Nephron progenitor cell (in vitro differentiated cells): ENCODE data around the gene RBMS3.

Source experiments
- DNase-seq: peaks from one replicate; pipeline ENCODE4 v3.0.0; 2021
- H3K27ac Mint-ChIP-seq: 2 replicates; pipeline ENCODE4 v1.8.0; 2021; ENCODE audit warnings: mild to moderate bottlenecking, moderate library complexity, mixed read lengths
- H3K27me3 Mint-ChIP-seq: 2 replicates; pipeline ENCODE4 v1.8.0; 2021; ENCODE audit warnings: mild to moderate bottlenecking, low read depth, mixed read lengths; ENCODE audit not compliant: poor library complexity
- H3K36me3 Mint-ChIP-seq: 2 replicates; pipeline ENCODE4 v1.8.0; 2021; ENCODE audit warnings: low read depth, mixed read lengths
- H3K4me1 Mint-ChIP-seq: 2 replicates; pipeline ENCODE4 v1.8.0; 2021; ENCODE audit warnings: mixed read lengths
- H3K4me3 Mint-ChIP-seq: 2 replicates; pipeline ENCODE4 v1.8.0; 2021; ENCODE audit warnings: mild to moderate bottlenecking, moderate library complexity, mixed read lengths
- H3K9me3 Mint-ChIP-seq: 2 replicates; pipeline ENCODE4 v1.8.0; 2021; ENCODE audit warnings: mild to moderate bottlenecking, moderate library complexity, mixed read lengths
- TF ChIP-seq, protein P1 (sequence below): fragments of 200-600 bp; sonication (generic); IDR thresholded peaks from 2 replicates; pipeline ENCODE4 v1.5.0; 2021; ENCODE audit warnings: antibody characterized with exemption

The RBMS3 gene

DNA sequence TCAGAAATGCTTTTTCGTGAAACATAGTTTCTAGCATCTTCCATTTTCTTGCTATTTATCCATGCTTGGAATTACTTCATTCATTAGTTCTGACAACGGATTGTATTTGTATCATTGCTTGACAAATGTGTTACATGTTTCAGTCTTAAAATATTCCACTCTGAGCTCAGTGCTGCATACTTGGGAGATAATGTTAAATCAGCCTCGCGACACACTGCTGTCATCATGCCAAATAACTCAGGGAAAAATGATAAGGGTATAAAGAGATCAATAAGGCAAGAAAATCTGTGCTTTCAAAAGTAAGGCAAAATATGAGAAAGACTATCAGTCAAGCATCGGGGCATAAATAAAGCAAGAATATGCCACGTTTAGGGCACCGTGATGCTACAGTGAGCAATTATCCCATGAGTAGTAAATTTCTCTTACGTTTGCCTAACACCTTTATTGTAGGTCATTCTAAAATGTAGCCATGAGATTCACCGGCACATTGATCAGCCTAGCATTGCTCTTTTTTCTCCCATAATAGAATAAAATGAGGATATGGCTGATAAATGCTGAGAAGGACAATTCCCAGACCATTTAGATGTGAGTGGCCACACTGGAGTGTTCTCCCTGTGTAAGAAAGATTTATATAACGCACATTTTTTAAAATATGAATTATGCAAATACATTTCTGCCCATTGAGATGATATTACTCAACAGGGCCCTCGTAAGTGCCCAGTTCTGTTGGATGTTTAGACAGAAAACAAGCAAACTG is 133.8 kb downstream of the RBMS3 start:
- peaks cover 4% of the 10 kb centered on the region for H3K27me3 Mint-ChIP-seq
- H3K4me1 Mint-ChIP-seq = peaks cover 48% of the 10 kb centered on the region

GRCh38 chr3:29415482-29416223 is 134.8 kb downstream of the RBMS3 start:
- no peak for DNase-seq
- no peak overlapping the region for H3K27ac Mint-ChIP-seq
- H3K36me3 Mint-ChIP-seq = no peaks in the 10 kb centered on the region
- peaks cover 4% of the 10 kb centered on the region for H3K27me3 Mint-ChIP-seq
- TF ChIP-seq, protein P1, sequence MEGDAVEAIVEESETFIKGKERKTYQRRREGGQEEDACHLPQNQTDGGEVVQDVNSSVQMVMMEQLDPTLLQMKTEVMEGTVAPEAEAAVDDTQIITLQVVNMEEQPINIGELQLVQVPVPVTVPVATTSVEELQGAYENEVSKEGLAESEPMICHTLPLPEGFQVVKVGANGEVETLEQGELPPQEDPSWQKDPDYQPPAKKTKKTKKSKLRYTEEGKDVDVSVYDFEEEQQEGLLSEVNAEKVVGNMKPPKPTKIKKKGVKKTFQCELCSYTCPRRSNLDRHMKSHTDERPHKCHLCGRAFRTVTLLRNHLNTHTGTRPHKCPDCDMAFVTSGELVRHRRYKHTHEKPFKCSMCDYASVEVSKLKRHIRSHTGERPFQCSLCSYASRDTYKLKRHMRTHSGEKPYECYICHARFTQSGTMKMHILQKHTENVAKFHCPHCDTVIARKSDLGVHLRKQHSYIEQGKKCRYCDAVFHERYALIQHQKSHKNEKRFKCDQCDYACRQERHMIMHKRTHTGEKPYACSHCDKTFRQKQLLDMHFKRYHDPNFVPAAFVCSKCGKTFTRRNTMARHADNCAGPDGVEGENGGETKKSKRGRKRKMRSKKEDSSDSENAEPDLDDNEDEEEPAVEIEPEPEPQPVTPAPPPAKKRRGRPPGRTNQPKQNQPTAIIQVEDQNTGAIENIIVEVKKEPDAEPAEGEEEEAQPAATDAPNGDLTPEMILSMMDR = no peak
- peaks cover 38% of the 10 kb centered on the region for H3K4me1 Mint-ChIP-seq
- no peak overlapping the region for H3K4me3 Mint-ChIP-seq
- no peaks in the 10 kb centered on the region for H3K9me3 Mint-ChIP-seq

More for the DNA sequence above, 133.8 kb downstream of the RBMS3 start:
- TF ChIP-seq, protein P1 = no peak
- H3K36me3 Mint-ChIP-seq = no peaks in the 10 kb centered on the region
- DNase-seq = no peak
- H3K27ac Mint-ChIP-seq = no peak overlapping the region
- no peaks in the 10 kb centered on the region for H3K9me3 Mint-ChIP-seq
- no peak overlapping the region for H3K4me3 Mint-ChIP-seq

DNA sequence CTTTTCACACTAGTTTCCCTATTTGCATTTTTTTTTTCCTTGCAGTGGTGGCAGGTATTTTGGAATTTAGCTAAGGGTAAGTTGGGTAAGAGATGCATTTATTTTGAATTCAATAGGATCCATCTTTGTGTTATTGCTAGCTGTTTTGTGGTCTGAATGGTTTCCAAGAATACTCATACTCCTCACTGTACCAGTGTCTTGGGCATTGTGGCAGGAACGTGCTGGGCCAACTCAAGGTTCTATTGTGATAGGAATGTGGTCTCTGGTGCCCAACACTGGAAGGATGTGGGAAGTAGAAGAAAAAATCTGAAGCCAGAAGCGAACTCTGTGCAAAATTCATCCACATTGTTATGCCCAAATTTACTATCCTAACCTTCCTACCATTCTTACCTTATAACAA is 135.6 kb downstream of the RBMS3 start:
- TF ChIP-seq, protein P1 = no peak
- Mint-ChIP-seq H3K27ac (no peak overlapping the region), H3K27me3 (peaks cover 4% of the 10 kb centered on the region), H3K4me1 (peaks cover 29% of the 10 kb centered on the region), H3K9me3 (no peaks in the 10 kb centered on the region), H3K36me3 (no peaks in the 10 kb centered on the region), H3K4me3 (no peak overlapping the region)
- DNase-seq = no peak

DNA sequence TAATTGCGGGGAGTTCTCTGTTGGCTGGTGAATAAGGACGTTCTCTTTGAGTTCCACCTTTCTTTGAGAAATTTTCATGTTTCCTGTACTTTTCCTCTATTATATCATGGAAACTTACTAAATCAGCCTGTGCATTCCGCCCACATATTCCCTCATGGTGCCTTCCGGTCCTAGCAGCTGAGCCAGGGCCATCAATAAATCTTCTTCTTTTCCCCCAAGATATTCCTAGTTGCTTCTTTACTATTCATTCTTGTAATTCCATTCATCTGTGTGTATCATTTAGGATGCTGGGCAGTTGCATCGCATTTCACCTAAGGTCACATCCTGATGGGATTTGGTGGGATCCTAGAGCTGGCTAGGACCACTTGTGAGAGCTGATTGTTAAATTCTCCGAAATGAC is 139.2 kb downstream of the RBMS3 start:
- DNase-seq = no peak
- Mint-ChIP-seq H3K27ac (no peak overlapping the region), H3K27me3 (peaks cover 4% of the 10 kb centered on the region), H3K4me1 (no peaks in the 10 kb centered on the region), H3K9me3 (no peaks in the 10 kb centered on the region), H3K36me3 (no peaks in the 10 kb centered on the region), H3K4me3 (no peak overlapping the region)
- TF ChIP-seq, protein P1 = no peak

GRCh38 chr3:29426302-29427226 is 145.7 kb downstream of the RBMS3 start:
- Mint-ChIP-seq H3K4me3 (no peak overlapping the region), H3K4me1 (peaks cover 15% of the 10 kb centered on the region), H3K36me3 (no peaks in the 10 kb centered on the region), H3K27ac (no peak overlapping the region), H3K9me3 (no peaks in the 10 kb centered on the region), H3K27me3 (no peaks in the 10 kb centered on the region)
- TF ChIP-seq, protein P1 = no peak
- no peak for DNase-seq
